Stimulated activated CD8-positive, alpha-beta memory T cell treated with anti-CD3 and anti-CD28 coated beads, Interleukin-15, amount 100 ng/mL, for 4 hours (primary cell): Measurements from ENCODE around the gene FYN.

Experiments
- DNase-seq, 2 donors: peaks; one replicate each; pipeline ENCODE4 v3.0.0-alpha.2; 2020; ENCODE audit warnings: low read depth in 2 of 2

Gene FYN

GRCh38 chr6:111831408-111831807 lies 41.8 kb downstream of the FYN start:
- DNase-seq: no peak

- DNase-seq: no peak
Observed at GRCh38 chr6:111829998-111830397, 43.3 kb downstream of the FYN start.

DNA sequence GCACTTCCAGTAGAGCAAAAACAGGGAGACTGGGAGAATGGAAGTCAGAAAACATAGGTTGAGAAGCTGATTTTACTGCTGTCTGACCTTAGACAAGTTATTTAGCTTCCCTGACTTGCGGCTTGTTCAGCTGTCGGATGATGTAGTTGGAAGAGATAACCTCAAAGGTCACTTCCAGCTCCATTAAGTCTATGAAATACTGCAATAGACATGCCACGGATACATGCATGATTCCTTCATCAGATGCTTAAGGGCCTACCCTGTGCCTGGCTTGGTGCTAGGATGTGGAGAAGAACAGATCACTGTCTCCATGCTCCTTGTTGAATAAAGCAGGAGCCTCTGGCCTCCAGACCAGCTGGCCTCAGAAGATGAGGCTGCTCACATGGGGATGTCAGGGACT lies 43.7 kb downstream of the FYN start:
- DNase-seq: no peak

DNA sequence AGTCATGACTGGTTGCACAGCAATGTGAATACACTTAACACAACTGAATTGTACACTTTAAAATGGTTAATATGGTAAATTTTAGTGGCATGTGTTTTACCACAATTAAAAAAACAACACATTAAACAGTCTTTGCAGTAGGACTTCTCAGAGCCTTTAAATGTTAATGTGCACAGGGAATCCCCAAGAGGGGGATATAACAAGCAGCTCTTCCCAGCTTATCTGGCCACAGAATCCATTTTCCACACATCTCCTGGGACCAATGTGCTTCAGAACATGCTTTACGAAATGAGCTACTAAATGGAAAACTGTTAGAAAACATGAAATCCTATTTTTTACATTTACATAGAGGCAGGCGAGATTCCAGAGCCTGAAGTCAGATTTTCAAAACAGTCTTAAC lies 44.4 kb downstream of the FYN start:
- no peak for DNase-seq

GRCh38 chr6:111825439-111826086 lies 47.7 kb downstream of the FYN start:
- no peak for DNase-seq

DNA sequence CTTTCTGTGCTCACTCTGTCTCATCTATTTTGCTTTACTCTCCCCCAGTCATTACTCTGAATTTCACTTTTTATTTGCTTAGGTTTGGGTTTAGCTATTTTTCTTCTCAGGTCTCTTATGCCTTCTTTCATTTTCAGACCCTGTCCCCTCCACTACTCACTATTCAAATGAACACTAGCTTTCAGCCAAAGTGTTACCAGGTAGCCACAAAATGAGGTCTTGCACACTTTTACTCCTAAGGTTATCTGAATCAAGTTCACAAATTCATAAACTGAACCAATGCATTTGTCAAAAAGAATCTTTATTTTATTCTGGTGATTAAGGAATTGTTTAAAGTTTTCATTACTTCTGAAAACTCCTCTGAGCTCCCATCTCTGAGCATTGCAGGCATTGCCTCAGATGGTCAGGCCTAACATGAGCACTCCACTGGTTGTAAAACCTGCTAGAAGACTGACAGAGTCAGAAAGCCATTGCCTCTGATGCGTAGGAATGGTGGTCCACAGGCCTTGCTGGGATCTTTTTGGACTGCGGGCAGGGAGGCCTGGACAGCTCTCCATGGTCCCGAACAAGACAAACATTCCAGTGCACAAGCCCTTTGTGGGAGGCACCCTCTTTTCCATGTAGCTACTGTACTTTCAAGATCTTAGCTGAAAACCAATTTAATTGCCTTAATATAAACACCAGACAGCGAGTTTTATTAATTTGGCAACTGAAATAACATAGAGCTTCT lies 48.5 kb downstream of the FYN start:
- DNase-seq: no peak

DNA sequence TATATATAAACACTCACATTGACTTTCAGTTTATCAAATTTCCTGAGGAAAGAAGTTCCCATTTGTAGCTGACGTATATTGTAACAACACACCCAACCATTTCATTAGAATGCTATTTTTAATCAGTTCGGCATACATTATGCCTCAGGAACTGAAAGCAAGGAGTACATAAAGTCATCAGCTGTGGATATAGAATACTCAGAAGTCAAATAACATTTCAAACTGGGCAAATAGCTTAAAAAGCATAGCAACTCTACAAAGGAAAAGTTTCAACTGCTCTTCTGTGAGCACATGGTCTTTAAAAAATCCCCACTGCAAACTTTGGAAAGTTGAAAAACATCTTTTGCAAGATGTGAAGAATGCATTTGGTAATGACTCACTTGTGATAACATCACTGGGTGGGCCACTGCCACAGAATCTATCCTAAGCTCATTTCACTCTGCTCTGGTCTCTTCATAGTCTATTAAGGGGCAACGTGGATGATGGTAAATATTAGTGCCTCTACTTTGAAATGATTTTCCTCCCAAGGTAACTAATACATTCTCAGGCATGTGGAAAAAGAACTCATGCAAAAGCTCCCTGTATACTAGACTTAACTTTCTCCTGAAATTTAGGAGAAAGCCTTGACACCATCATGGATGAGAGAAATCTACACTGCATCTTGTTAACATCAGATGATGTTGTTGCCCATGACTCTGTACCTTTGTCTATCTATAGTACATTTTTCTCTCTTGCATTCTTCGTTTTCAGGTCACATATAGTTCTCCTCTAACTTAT lies 49.2 kb downstream of the FYN start:
- no peak for DNase-seq

DNA sequence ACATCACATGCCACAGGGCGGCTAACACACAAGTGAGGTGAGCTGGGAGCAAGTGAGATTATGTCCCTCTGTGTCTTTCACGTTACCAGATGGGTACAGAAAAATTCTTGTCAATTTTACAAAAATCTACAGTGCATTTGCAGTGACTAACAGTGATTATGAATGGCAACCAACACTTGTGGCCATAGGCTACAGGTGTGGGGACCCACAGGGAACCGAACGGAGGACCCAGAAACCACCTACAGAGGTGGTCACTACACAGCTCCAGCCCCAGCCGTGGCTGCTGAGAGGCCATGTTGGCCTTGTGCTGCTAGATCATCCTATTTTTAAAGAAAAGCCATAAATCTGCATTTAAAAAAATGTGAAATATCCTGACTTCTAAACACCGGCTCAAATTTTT lies 50.2 kb downstream of the FYN start:
- no peak for DNase-seq

DNA sequence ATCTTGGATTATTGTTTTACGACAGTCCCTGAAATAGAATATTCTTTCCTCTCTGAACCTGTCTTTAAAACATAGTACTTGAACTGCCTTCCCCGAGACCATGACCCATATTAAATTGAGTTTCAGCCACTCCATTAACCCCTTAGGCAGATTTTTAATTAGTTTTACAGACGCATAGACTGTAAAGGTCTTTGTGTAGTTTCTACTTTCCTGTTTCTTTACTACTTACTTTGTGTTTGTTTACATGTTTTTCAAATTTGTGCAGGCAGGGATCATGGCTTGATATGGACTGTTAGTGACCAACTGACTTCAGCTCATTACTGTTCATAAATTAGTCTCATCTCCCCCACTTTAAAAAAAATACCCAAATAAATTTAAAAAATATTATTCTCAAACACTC lies 53.8 kb downstream of the FYN start:
- DNase-seq: no peak

DNA sequence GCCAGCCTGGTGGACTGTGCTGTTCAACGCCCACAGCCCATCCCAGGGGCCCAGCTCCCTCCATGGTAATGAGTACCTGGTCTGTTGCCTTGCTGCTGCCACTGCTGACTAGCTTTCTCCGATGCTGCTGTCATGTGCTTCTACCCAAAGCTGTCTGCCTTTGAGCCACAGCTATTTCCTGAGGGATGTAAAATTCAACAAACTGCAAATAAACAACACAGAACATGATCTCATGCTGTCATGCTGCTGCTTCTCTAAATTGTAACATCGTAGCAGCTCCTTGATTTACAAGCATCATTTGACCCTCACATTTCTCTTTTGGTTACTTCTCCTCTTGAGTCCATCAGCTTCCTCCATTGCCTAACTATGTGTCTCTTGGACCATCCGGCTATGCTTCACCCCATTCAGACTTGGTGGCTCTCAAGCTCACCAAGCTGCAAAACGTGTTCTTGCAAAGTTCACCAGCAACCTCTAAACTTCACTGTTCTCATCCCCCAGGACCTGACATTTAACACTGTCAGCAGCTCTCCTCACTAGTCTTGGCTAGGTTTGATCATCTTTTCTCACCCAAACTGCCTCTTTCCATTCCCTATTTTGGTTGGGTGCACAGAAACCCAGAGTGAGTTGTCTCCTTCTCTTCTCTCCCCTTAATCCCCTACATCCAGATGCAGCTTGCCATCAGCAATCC lies 54.6 kb downstream of the FYN start:
- no peak for DNase-seq

DNA sequence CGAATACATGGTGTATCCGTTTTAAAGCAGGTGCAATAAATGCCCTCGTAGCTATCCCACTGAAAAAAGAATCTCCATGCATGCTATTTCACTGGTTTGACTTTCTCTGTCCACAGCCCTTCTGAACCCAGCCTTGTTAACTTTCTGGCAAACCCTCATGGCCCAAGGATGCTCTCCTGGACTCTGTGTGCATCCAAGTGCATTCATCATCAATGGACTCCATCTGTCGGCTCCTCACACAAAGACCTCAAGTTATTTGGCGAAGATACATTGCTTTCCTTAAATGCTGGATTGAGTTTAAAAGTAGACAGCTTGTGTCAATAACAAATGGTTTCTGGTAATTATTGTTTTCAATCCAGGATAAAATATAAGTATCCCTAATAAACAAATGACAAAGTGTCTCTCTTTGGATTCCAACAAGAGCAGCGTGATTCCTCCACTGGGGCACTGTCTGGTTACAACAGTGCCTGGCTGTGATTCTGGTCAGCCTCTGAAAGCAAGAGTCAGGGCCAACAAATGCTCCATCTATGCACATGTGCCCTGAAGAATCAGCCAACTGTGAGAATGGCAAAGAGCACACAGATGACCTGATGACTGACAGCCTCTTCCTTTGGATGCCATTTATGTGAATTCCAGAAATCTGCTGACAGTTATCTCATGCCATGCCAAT lies 55.7 kb downstream of the FYN start:
- no peak for DNase-seq

DNA sequence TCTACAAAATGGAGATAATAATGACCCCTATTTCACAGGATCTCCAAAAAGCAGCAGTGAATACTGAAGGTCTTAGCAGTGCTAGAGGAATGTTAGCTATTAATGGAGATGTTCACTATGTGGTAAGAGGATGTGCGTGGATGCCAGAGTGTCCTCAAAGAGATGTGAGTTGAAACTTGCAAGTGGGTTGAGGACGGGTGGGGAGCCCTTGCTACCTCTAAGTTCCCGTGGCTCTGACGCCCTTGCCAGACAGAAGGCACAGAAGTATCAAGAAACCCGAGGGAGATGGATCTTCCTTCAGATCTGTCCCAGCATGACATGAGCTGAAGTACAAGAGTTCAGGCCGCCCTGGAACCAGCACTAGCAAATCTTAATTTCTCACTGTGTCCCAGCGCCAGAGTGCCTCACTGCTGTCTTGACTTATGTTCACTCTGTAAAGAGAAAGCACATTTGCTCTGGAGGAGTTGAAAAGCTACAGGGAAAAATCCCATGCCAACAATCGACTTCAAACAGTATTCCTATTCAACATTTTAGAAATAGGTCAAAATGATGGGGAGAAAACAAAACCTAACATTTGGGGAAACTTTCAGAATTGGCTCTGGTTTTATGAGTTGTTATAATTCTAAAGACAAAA lies 59.5 kb downstream of the FYN start:
- DNase-seq: no peak

GRCh38 chr6:111813237-111813636 lies 60.0 kb downstream of the FYN start:
- DNase-seq: no peak

DNA sequence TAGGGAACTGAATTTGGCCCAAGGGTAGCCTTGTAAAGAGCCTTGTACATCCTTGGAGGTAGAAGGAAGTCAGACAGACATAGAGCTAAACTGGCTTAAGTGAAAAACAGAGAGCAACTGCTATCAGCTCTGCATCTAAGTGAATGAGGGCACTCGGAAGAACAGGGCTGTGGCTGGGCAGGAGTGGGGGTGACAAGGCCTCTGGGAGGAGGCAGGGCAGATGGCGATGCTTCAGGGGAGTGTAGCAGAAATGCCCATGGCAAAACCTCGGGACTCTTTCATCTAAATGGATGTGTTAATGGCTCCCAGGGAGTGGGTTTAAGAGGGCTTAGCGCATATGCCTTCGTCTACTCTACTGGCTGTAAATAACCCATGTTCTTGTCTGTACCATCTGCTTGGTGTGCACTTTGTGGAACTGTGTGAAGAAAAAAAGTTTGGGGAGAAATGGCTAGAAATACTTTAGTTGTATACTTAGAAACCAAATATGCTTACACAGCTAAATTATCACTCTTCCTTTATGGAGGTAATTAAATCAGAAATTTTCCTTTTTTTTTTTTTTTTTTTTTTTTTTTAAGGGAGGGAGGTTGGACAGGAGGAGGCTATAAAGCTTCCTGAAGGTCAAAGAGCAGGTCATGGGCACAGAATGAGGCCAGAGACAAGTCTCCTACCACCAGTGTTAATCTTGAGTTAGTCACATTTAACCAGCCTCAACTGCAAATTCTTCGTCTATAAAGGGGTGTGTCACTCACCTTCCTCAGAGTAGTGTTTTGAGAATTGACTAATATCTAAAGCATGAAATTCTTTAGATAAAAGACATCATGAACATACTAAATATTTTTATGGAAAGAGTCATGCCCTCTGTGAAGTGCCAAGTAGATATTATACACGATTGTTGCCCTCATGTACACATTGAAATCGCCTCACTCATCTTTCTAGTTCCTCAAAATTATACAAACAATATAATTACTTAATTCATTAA lies 60.9 kb downstream of the FYN start:
- DNase-seq: no peak

- no peak for DNase-seq
Observed at GRCh38 chr6:111810294-111811131, 62.7 kb downstream of the FYN start.

DNA sequence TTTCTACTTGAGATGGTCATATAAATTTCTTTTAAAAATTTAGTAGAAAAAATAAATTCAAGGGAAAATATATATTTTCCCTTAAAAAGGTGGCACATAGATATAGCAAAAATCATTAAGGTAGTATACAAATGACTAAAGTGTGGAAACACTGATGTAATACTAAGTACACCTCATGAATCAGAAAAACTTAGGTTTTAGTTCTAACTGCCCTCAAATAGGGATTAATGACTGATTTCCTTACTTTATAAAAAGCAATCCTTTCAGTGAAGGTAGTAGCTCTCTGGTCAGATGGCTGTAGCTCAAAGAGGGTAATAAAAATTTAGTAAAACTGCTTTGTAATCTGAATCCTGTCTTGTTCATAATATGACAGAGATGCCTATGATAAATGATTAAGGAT lies 63.5 kb downstream of the FYN start:
- no peak for DNase-seq

DNA sequence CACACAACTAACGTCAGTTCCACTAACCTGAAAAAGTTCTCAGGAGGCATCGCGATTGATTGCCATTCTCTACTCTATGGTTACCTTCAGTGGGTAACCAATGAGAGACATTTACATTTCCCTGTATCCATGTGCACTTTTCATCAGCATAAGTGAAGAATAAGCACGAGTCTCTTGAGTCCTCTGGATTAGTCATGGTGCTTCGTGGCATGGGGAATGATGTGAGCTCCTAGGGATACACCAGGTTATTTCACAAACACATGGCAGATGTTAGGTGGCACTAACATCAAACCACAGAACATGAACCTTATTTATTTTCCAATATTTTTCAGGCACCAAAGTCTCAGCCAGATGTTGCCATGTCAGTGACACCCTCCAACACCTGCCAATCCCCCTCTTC lies 64.0 kb downstream of the FYN start:
- no peak for DNase-seq

GRCh38 chr6:111808493-111808892 lies 64.8 kb downstream of the FYN start:
- DNase-seq: no peak
